Esophagus squamous epithelium (tissue), 5 donors: ENCODE measurements around the gene CLIP4. TPM values are rescaled to one million over a fixed set of nuclear protein-coding genes. Genes with fewer than 3 reads are reported as not detected.

Experiments used
- DNase-seq: peaks from one replicate; lab custom pipeline; 2025; lab: John Stamatoyannopoulos, UW
- H3K27ac ChIP-seq, 4 donors: fragments of 200-600 bp; sonication (generic); one replicate each; pipeline ENCODE4 v1.5.1; 2016 to 2019; ENCODE audit warnings: mild to moderate bottlenecking in 1 of 4
- H3K27me3 ChIP-seq, 4 donors: fragments of 200-600 bp; sonication (generic); 1 replicate in 3 of 4; 2 replicates in 1 of 4; pipeline versions ENCODE4 v1.5.1 to v1.6.0; 2017 to 2021; ENCODE audit warnings: antibody characterized with exemption in 1 of 4
- H3K36me3 ChIP-seq, 3 donors: fragments of 200-600 bp; sonication (generic); one replicate each; pipeline ENCODE4 v1.5.1; 2016 to 2019
- H3K4me1 ChIP-seq, 3 donors: fragments of 200-600 bp; sonication (generic); one replicate each; pipeline ENCODE4 v1.5.1; 2017 to 2019
- H3K4me3 ChIP-seq, 4 donors: fragments of 200-600 bp; sonication (generic); 1 replicate in 3 of 4; 2 replicates in 1 of 4; pipeline ENCODE4 v1.5.1; 2016 to 2019; ENCODE audit warnings: mild to moderate bottlenecking in 2 of 4, moderate library complexity in 1 of 4
- H3K9me3 ChIP-seq, 3 donors: fragments of 200-600 bp; sonication (generic); one replicate each; pipeline ENCODE4 v1.5.1; 2016 to 2019
- POLR2A ChIP-seq, 4 donors: fragments of 450-650 bp; IDR thresholded peaks; one replicate each; pipeline ENCODE4 v1.6.1; 2017; ENCODE audit warnings: antibody characterized with exemption in 4 of 4, mild to moderate bottlenecking in 4 of 4, moderate library complexity in 3 of 4
- WGBS, 2 donors: methylation state at CpG; one replicate each; pipeline ENCODE4 v1.1.5; 2018; 5-methylcytosine and 5-hydroxymethylcytosine counted together
- intact Hi-C: fragments of 100-400 bp; cut with DNase I; formaldehyde crosslinking; loops from one replicate; pipeline ENCODE4 v1.15.0; 2022
- total RNA-seq, 4 donors: library from RNA; depleted of rRNA; stranded (reverse); fragments of >200 nt; gene quantifications; one replicate each; pipeline ENCODE4 v1.1.0, GENCODE V29; 2016
- TF ChIP-seq, protein P1 (sequence below), 6 experiments: fragments of 450-650 bp in 4 of 6; fragments of 200-600 bp in 2 of 6; sonication (generic) in 2 of 6; IDR thresholded peaks; one replicate each; pipeline ENCODE4 v1.5.1; 2016 to 2019; ENCODE audit warnings: antibody characterized with exemption in 6 of 6, mild to moderate bottlenecking in 4 of 6, moderate library complexity in 4 of 6
- donor health status: DM: yes; HTN: yes; CAD: no.

CLIP4 gene
- total RNA-seq, 4 donors from 2014 or later, result 39.7 to 85.3 (median 46.5) TPM

DNA sequence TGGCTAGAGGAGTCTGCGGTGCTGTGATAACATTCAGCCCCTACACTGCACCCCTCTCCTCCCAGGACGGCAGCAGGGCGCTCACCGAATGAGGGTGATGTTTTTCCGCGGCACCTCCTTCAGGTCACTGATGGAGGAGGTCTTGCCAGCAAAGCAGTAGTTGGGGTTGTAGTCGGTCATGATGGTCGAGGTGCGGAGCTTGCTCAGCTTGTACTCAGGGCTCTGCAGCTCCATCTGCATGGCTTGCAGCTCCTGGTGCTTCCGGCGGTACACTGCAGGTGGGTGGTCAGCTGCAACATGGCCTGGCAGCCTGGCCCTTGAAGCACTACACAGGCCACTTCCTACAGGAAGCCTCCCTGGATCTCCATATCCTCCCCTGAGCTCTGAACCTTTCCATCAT lies 108.0 kb downstream of the CLIP4 start:
- WGBS, 2 donors, result 91 to 100% methylated on average over 2 to 6 of the region's 11 CpGs
- H3K27me3 ChIP-seq, result peaks cover 0 to 28% (median 0%) of the 10 kb centered on the region in 4 donors
- intact Hi-C loops, result no loop called here
- H3K36me3 ChIP-seq, result no peaks in the 10 kb centered on the region
- DNase-seq, result no peak
- no peak overlapping the region for H3K27ac ChIP-seq
- H3K9me3 ChIP-seq, result no peaks in the 10 kb centered on the region
- TF ChIP-seq, protein P1, sequence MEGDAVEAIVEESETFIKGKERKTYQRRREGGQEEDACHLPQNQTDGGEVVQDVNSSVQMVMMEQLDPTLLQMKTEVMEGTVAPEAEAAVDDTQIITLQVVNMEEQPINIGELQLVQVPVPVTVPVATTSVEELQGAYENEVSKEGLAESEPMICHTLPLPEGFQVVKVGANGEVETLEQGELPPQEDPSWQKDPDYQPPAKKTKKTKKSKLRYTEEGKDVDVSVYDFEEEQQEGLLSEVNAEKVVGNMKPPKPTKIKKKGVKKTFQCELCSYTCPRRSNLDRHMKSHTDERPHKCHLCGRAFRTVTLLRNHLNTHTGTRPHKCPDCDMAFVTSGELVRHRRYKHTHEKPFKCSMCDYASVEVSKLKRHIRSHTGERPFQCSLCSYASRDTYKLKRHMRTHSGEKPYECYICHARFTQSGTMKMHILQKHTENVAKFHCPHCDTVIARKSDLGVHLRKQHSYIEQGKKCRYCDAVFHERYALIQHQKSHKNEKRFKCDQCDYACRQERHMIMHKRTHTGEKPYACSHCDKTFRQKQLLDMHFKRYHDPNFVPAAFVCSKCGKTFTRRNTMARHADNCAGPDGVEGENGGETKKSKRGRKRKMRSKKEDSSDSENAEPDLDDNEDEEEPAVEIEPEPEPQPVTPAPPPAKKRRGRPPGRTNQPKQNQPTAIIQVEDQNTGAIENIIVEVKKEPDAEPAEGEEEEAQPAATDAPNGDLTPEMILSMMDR (IDR thresholded peaks at IDR 0.05), result no peak
- no peak for TF ChIP-seq POLR2A (IDR thresholded peaks at IDR 0.05)
- H3K4me1 ChIP-seq, result peaks cover 0 to 16% (median 5%) of the 10 kb centered on the region in 3 donors
- no peak overlapping the region for H3K4me3 ChIP-seq

DNA sequence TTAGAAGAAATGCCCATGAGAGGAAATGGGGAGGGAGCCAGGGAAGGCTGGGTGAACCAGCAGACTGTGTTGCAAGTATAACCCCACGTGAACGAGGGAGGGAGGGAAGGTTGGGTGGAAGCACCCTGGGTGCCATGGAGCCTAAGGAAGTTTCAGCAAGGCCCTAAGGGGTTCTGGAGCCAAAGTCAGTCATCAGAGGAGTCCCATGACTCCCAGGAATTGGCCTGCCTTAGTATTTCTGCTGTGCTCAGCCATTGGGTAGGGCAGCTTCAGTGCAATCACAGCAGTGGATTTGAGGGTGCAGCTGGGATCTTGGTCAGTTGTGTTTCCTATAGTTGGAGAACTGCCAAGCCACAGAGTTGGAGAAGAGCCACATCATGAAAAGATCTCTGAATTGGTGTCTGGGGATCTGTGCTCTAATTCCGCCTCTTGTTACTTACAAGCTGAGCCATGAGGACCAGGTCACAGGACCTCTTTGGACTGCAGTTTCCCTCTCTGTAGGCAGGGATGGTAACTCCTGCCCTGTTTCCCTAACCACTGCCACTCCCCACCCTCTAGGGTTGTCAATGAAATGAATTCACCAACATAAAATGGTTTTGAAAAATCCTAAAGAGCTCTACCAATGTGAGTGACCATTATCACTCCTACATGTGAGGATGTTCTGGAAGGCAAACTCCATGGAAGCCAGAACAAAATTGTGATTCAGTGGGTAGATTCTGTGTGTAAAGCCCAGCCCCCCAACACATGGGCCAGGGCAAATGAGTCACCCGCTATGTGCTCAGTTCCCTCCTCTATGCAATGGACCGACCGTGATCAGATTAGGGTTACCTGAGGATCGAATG lies 108.9 kb downstream of the CLIP4 start:
- H3K27ac ChIP-seq, result no peak overlapping the region
- intact Hi-C loops, result no loop called here
- WGBS, 2 donors, result 47 to 65% methylated on average over 7 of the region's 7 CpGs

DNA sequence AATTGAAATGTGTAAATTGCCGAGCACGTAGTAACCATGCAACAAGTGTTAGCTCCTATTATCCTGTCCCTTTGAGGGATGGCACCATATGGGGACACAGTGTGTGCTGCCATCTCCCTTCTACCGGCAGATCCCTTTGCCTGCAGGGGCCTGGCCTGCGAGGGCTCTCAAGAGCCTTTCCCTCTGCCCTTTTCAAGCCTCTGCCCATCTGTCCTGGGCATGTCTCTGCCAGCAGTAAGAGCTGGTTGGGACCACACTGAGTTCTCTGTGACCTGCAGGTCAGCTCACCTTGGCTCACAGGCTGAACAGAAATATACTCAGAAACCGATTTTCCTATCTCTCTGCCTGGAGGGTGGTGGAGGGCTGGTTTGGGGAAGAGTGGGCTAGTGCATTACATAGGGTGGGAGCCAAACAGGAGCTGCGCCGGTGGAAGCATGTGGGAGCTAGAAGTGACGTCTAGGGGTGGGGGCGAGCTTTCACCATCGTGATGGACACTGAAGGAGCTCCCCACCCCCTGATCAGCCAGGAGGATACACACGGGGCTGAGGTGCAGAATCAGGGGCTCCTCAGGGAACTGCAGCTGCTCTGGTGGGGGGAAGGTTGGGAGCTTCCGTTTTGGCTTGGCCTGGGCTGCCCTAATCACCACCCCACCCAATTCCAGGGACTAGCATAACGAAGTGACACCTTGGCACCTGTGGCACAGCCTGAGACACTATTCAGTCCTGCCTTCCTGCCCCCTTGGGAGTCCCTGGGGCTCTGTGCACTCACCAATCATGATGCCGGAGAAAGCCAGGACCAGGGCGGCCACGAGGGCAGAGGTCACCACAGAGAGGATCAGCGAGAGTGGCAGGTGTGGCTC lies 109.7 kb downstream of the CLIP4 start:
- no peaks in the 10 kb centered on the region for H3K36me3 ChIP-seq
- intact Hi-C loops, result no loop called here
- H3K9me3 ChIP-seq, result no peaks in the 10 kb centered on the region
- no peak overlapping the region for H3K27ac ChIP-seq
- H3K4me1 ChIP-seq, result peaks cover 0 to 23% (median 5%) of the 10 kb centered on the region in 3 donors
- WGBS, 2 donors, result 47 to 81% methylated on average over 3 to 11 of the region's 17 CpGs
- H3K4me3 ChIP-seq, result no peak overlapping the region
- DNase-seq, result no peak
- peaks cover 0 to 45% (median 0%) of the 10 kb centered on the region in 4 donors for H3K27me3 ChIP-seq
- TF ChIP-seq, protein P1 (IDR thresholded peaks at IDR 0.05), result no peak
- TF ChIP-seq POLR2A (IDR thresholded peaks at IDR 0.05), result no peak

More for the DNA sequence above, 108.9 kb downstream of the CLIP4 start:
- no peak for TF ChIP-seq POLR2A (IDR thresholded peaks at IDR 0.05)
- Histone ChIP-seq H3K4me3 (no peak overlapping the region), H3K36me3 (no peaks in the 10 kb centered on the region), H3K27me3 (peaks cover 0 to 36% (median 0%) of the 10 kb centered on the region in 4 donors), H3K4me1 (peaks cover 0 to 23% (median 5%) of the 10 kb centered on the region in 3 donors), H3K9me3 (no peaks in the 10 kb centered on the region)
- DNase-seq, result no peak

DNA sequence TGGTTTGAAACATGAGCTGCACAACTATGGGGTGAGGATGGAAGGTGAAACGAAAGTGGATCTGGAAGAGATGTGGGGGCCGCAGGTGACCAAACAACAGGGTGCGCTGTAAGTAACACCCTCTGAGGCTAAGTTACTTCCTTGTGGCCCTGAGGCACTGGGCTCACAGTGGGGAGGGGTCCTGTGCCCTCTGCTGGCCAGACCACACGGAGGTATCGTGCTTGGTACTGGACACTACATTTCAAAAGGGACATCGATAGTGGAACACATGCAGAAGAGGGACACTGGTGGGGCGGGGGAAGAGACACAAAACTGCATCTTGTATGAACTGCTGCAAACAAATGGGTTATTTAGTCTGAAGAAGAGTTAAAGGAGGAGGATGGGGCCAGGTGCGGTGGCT lies 110.6 kb downstream of the CLIP4 start:
- Histone ChIP-seq H3K27me3 (peaks cover 0 to 45% (median 0%) of the 10 kb centered on the region in 4 donors), H3K4me1 (peaks cover 0 to 23% (median 5%) of the 10 kb centered on the region in 3 donors), H3K27ac (no peak overlapping the region), H3K9me3 (no peaks in the 10 kb centered on the region), H3K36me3 (no peaks in the 10 kb centered on the region), H3K4me3 (no peak overlapping the region)
- WGBS, 2 donors, result 75 to 78% methylated on average over 8 of the region's 8 CpGs
- TF ChIP-seq, protein P1 (IDR thresholded peaks at IDR 0.05), result no peak
- no peak for TF ChIP-seq POLR2A (IDR thresholded peaks at IDR 0.05)
- intact Hi-C loops, result no loop called here
- DNase-seq, result no peak

DNA sequence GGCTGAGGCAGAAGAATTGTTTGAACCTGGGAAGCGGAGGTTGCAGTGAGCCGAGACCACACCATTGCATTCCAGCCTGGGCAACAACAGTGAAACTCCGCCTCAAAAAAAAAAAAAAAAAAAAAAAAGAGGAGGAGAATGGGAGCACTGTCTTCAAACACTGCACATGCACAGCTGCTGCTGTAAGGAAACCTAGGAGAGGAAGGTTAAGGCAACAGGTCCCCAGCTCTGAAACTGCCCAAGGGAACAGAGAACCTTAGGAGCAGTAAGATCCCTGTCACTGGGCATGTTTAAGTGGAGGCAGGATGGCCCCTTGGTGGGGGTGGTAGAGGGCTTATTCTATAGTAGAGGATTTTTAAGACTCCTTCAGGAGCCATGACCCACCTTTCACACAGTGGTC lies 111.2 kb downstream of the CLIP4 start:
- no peak for DNase-seq
- WGBS, 2 donors, result 83 to 96% methylated on average over 3 of the region's 3 CpGs
- intact Hi-C loops, result no loop called here

More for the DNA sequence above, 111.2 kb downstream of the CLIP4 start:
- no peaks in the 10 kb centered on the region for H3K9me3 ChIP-seq
- peaks cover 0 to 45% (median 0%) of the 10 kb centered on the region in 4 donors for H3K27me3 ChIP-seq
- H3K27ac ChIP-seq, result no peak overlapping the region
- TF ChIP-seq, protein P1 (IDR thresholded peaks at IDR 0.05), result no peak
- no peak for TF ChIP-seq POLR2A (IDR thresholded peaks at IDR 0.05)
- no peak overlapping the region for H3K4me3 ChIP-seq
- peaks cover 0 to 23% (median 5%) of the 10 kb centered on the region in 3 donors for H3K4me1 ChIP-seq
- H3K36me3 ChIP-seq, result no peaks in the 10 kb centered on the region
